PFSK-1 (cell line): Measurements from ENCODE around the gene CD44.

Experiments used
- FOXP2 ChIP-seq: optimal IDR thresholded peaks from 2 replicates; pipeline ENCODE3; 2011; ENCODE audit warnings: borderline replicate concordance, control low read depth, inconsistent platforms; ENCODE audit not compliant: insufficient read depth; ENCODE audit errors: extremely low read length, extremely low read depth
- POLR2AphosphoS5 ChIP-seq: IDR thresholded peaks from 2 replicates; pipeline ENCODE4 v1.6.1; 2012; ENCODE audit warnings: low read depth, mild to moderate bottlenecking, control low read depth, low read length, moderate library complexity
- SIN3A ChIP-seq: IDR thresholded peaks from 2 replicates; pipeline ENCODE4 v1.6.1; 2012; ENCODE audit warnings: mild to moderate bottlenecking, low read length, moderate library complexity, borderline replicate concordance; ENCODE audit not compliant: insufficient read depth
- TAF1 ChIP-seq: IDR thresholded peaks from 2 replicates; pipeline ENCODE4 v1.6.1; 2012; ENCODE audit warnings: low read length, control low read depth, borderline replicate concordance; ENCODE audit not compliant: insufficient read depth
- TF ChIP-seq, protein P1 (sequence below), 2 experiments: IDR thresholded peaks; 2 replicates each; pipeline versions ENCODE4 v1.6.1 to v1.8.0; 2011 to 2012; ENCODE audit warnings: low read depth in 2 of 2, low read length in 2 of 2, control low read depth in 1 of 2, inconsistent platforms in 1 of 2, mild to moderate bottlenecking in 1 of 2, moderate library complexity in 1 of 2; ENCODE audit not compliant: insufficient read depth in 1 of 2

CD44 gene

DNA sequence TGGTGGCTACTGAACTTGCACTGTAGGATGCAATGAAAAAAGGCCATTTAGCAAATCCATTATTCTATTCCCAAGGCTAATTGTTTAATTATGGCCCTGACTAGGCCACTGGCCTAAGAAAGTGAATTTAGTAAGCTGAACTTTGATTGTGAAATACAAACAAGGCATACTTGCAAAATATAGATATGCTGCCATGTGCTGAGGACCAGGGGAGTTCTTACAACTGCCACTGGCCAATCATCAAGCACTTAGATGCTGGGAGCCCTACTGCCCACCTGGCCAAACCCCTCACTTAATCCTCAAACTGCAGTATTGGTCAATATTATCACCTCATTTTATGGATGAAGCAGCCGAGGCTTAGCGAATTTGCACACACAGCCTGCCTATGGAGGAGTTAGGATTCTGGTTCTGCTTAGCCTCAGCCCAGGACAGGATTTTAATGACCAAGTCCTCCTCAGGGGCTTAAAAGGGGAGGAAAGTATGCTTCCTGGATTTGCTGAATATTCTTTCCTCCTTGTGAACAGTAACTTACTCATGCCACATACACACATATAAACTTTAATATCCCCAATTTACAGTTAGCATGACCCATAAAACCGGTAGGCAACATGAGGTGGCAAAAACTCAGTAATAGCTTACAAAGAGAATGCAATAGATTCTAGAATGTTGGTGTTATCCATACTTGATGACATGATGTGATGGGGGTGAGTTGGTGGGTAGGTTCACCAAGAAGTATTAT, 39.3 kb downstream of the CD44 start:
- TF ChIP-seq SIN3A (no peak), TAF1 (no peak), FOXP2 (no peak), POLR2AphosphoS5 (no peak)
- TF ChIP-seq, protein P1, sequence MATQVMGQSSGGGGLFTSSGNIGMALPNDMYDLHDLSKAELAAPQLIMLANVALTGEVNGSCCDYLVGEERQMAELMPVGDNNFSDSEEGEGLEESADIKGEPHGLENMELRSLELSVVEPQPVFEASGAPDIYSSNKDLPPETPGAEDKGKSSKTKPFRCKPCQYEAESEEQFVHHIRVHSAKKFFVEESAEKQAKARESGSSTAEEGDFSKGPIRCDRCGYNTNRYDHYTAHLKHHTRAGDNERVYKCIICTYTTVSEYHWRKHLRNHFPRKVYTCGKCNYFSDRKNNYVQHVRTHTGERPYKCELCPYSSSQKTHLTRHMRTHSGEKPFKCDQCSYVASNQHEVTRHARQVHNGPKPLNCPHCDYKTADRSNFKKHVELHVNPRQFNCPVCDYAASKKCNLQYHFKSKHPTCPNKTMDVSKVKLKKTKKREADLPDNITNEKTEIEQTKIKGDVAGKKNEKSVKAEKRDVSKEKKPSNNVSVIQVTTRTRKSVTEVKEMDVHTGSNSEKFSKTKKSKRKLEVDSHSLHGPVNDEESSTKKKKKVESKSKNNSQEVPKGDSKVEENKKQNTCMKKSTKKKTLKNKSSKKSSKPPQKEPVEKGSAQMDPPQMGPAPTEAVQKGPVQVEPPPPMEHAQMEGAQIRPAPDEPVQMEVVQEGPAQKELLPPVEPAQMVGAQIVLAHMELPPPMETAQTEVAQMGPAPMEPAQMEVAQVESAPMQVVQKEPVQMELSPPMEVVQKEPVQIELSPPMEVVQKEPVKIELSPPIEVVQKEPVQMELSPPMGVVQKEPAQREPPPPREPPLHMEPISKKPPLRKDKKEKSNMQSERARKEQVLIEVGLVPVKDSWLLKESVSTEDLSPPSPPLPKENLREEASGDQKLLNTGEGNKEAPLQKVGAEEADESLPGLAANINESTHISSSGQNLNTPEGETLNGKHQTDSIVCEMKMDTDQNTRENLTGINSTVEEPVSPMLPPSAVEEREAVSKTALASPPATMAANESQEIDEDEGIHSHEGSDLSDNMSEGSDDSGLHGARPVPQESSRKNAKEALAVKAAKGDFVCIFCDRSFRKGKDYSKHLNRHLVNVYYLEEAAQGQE (IDR thresholded peaks at IDR 0.05; ENCODE audit: insufficient read depth in 1 of 2, low read depth in 2 of 2, low read length in 2 of 2), result no peak

DNA sequence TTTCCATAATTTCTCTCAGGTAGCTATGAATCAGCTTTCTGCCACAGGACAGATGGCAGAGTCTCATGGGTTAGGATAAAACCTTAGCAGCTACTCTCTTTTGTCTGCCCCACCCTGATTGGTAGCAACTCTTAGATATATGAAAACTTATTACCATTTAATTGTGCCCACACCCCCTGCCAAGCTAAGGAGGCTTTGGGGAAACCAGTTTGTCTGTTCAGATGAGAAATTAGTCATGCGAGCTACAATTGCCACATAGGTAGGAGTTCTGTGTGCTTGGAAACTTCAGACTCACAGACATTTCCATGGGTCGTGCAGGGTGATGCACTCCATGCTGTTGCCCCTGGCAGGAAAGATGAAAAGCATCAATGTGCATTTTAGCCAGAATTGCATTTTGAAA, 39.9 kb downstream of the CD44 start:
- TF ChIP-seq POLR2AphosphoS5 (no peak), TAF1 (no peak), SIN3A (no peak), FOXP2 (no peak)
- TF ChIP-seq, protein P1 (IDR thresholded peaks at IDR 0.05; ENCODE audit: insufficient read depth in 1 of 2, low read depth in 2 of 2, low read length in 2 of 2), result no peak

DNA sequence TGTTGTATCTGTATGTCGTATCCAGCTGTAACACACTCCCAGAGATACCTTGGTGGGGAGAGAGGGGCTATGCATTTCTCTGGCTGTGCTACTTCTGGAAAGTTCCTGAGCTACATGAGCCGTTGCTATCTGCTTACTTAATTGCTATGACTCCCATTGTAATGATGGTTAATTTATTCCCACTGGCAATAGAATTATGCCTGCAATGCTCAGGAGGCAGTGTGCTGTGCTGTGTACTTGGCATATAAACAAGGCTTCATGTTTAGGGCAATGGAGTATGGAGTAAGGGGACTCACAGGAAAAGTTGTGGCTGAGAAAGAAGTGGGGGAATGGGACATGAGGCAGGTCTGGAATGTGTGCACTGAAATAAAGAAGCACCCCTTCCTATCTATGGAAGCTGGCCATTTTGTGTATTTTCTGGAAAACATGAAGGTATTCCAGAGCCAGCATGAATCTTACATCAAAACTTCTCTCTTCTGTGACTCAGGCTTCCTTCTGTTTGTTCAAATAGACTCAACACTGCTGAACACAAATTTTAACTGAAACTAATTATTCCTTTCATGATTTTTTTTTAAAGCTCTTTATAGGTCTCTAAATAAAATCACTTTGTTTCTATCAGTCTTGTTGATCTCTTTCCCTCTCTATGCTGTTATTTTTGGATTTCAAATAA, 40.6 kb downstream of the CD44 start:
- TF ChIP-seq, protein P1 (IDR thresholded peaks at IDR 0.05; ENCODE audit: insufficient read depth in 1 of 2, low read depth in 2 of 2, low read length in 2 of 2), result no peak

DNA sequence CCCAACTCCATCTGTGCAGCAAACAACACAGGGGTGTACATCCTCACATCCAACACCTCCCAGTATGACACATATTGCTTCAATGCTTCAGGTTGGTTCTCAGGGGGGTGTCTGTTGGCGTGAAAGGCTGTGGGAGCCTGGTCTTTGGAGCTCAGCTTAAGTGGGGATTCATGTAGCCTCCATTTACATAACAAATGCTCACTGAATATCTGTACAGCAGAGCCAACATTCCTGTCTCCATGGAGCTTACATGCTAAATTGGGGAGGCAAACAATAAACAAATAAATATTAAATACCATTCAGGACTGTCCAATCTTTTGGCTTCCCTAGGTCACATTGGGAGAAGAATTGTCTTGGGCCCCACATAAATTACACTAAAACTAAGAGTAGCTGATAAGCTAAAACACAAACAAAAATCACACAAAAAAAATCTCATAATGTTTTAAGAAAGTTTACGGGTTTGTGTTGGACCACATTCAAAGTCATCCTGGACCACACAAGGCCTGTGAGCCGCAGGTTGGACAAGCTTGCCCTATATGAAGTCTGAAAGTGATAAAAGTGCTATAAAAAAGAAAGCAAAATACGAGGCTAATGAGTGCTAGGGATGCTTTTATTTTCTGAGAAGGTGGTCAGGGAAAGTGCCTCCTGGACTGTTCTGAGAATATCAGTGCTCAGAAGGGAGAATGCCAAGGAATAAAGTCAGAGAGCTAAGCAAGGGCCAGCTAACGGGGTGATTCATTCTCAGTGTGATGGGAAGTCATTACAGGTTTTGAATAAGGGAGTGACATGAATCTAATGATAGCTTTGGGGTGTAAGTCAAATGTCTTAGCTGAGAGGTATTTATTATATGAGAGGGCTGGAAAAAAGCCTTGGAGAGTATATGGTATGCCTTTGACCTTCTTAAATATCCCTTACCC, 41.6 kb downstream of the CD44 start:
- TF ChIP-seq FOXP2, result no peak
- TF ChIP-seq, protein P1 (IDR thresholded peaks at IDR 0.05; ENCODE audit: insufficient read depth in 1 of 2, low read depth in 2 of 2, low read length in 2 of 2), result no peak
- TF ChIP-seq SIN3A, result no peak
- TF ChIP-seq POLR2AphosphoS5, result no peak
- TF ChIP-seq TAF1, result no peak
